ENCODE results near the gene ARL6IP6. TPM values are rescaled to one million over a fixed set of nuclear protein-coding genes. Genes with fewer than 3 reads are reported as not detected.

ARL6IP6 gene
- total and polyA plus RNA-seq, 11 donors: 3.8 to 9.6 (median 6.4) TPM

DNA sequence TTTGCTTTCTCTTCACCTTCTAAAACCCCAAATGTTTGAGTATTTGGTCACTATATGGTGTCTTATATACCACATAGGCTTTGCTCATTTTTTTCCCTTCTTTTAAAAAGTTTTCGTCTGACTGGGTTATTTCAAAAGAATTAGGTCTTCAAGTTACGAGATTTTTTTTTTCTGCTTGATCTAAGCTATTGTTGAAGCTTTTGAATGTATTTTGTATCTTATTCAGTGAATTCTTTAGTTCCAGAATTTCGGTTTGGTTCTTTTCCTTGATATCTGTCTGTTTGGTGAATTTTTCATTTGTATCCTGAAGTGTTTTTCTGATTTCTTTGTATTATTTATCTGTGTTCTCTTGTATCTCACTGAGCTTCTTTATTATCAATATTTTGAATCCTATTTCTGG is 93.5 kb downstream of the ARL6IP6 start:
- no peak for DNase-seq
- ATAC-seq: no peak
- WGBS, 4 donors: 75 to 83% (median 79%) methylated on average over 3 of the region's 3 CpGs
- H3K9me3 ChIP-seq: peaks cover 0 to 25% (median 5%) of the 10 kb centered on the region in 12 donors
- intact Hi-C loops (cut with DNase I): no loop called here
- no peak overlapping the region for H3K27ac ChIP-seq
- no peak for TF ChIP-seq POLR2A (IDR thresholded peaks at IDR 0.05)
- TF ChIP-seq, protein P1, sequence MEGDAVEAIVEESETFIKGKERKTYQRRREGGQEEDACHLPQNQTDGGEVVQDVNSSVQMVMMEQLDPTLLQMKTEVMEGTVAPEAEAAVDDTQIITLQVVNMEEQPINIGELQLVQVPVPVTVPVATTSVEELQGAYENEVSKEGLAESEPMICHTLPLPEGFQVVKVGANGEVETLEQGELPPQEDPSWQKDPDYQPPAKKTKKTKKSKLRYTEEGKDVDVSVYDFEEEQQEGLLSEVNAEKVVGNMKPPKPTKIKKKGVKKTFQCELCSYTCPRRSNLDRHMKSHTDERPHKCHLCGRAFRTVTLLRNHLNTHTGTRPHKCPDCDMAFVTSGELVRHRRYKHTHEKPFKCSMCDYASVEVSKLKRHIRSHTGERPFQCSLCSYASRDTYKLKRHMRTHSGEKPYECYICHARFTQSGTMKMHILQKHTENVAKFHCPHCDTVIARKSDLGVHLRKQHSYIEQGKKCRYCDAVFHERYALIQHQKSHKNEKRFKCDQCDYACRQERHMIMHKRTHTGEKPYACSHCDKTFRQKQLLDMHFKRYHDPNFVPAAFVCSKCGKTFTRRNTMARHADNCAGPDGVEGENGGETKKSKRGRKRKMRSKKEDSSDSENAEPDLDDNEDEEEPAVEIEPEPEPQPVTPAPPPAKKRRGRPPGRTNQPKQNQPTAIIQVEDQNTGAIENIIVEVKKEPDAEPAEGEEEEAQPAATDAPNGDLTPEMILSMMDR (IDR thresholded peaks at IDR 0.05): no peak
- H3K36me3 ChIP-seq: no peaks in the 10 kb centered on the region
- H3K4me3 ChIP-seq: no peak overlapping the region
- H3K4me1 ChIP-seq: no peaks in the 10 kb centered on the region
- no peaks in the 10 kb centered on the region for H3K27me3 ChIP-seq

Other genes starting within 250 kb of the ARL6IP6 start
- gene PRPF40A, start 1.2 kb upstream of the ARL6IP6 start, total RNA-seq: 10 to 100 TPM; 30.7 to 53.5 (median 36.4) TPM
- gene PRPF40A, start 1.2 kb upstream of the ARL6IP6 start, polyA plus RNA-seq: 10 to 100 TPM in 1 of 2 donors, 1 to 10 TPM in 1; 9.8 to 27.5 TPM

Measured in heart left ventricle (tissue), 16 donors.